K562 (cell line): ENCODE results near the gene MTERF4. TPM values are rescaled to one million over a fixed set of nuclear protein-coding genes. Genes with fewer than 3 reads are reported as not detected.

ENCODE experiments used
- ARID1B ChIP-seq: fragments of 450-650 bp; IDR thresholded peaks from 2 replicates; pipeline ENCODE4 v1.6.1; 2016; ENCODE audit warnings: antibody characterized with exemption, mild to moderate bottlenecking, inconsistent platforms
- BDP1 ChIP-seq: IDR thresholded peaks from 3 replicates; pipeline ENCODE4 v1.6.1; 2011; ENCODE audit not compliant: insufficient read length, insufficient read depth
- BHLHE40 ChIP-seq: IDR thresholded peaks from 2 replicates; pipeline ENCODE4 v1.6.1; 2011; ENCODE audit warnings: low read length, improper control_type of control experiment
- CCNT2 ChIP-seq: IDR thresholded peaks from 2 replicates; pipeline ENCODE4 v1.6.1; 2011; ENCODE audit warnings: borderline replicate concordance, low read depth, mild to moderate bottlenecking, moderate library complexity, mixed read lengths, low read length; ENCODE audit not compliant: insufficient read length; ENCODE audit errors: extremely low read depth
- CEBPG ChIP-seq, 3 experiments: fragments of 200-800 bp in 1 of 3; sonication (Bioruptor generic) in 1 of 3; sonication (generic) in 1 of 3; formaldehyde crosslinking in 1 of 3; IDR thresholded peaks in 2 of 3; conservative IDR thresholded peaks in 1 of 3; 2 replicates each; pipeline versions ENCODE4 v1.6.1 to v1.8.0; 2016 to 2022; ENCODE audit warnings: missing compliant biosample characterization in 2 of 3, missing genetic modification characterization in 2 of 3, mild to moderate bottlenecking in 1 of 3, missing genetic modification reagents in 1 of 3
- CREM ChIP-seq: IDR thresholded peaks from 2 replicates; pipeline ENCODE4 v1.6.1; 2014; ENCODE audit warnings: antibody characterized with exemption, low read depth
- HNRNPL ChIP-seq: fragments of 200-400 bp; formaldehyde crosslinking; IDR thresholded peaks from 2 replicates; pipeline ENCODE4 v1.6.1; 2017; ENCODE audit warnings: low read depth, mild to moderate bottlenecking, low read length
- IFI16 ChIP-seq: fragments of 250-450 bp; sonication (Bioruptor Pico); IDR thresholded peaks from 2 replicates; pipeline ENCODE4 v2.1.2; 2022; ENCODE audit warnings: mild to moderate bottlenecking, inconsistent platforms
- IRF2 ChIP-seq: sonication (generic); formaldehyde crosslinking; IDR thresholded peaks from 2 replicates; pipeline ENCODE4 v1.8.1; 2022; ENCODE audit warnings: mild to moderate bottlenecking, missing genetic modification reagents
- JUNB ChIP-seq: fragments of 450-650 bp; formaldehyde crosslinking; conservative IDR thresholded peaks from 2 replicates; pipeline ENCODE4 v1.4.0; 2020; ENCODE audit warnings: mild to moderate bottlenecking
- MAFG ChIP-seq: fragments of 450-650 bp; conservative IDR thresholded peaks from 2 replicates; pipeline ENCODE4 v1.6.1; 2016; ENCODE audit warnings: missing genetic modification characterization, missing compliant biosample characterization
- MBD2 ChIP-seq: sonication (generic); IDR thresholded peaks from 2 replicates; pipeline ENCODE4 v1.6.1; 2016; ENCODE audit warnings: low read depth, borderline replicate concordance
- MCM5 ChIP-seq: fragments of 450-650 bp; IDR thresholded peaks from 2 replicates; pipeline ENCODE4 v1.6.1; 2016; ENCODE audit warnings: low read depth
- PHTF2 ChIP-seq: fragments of 250-450 bp; sonication (Bioruptor Pico); IDR thresholded peaks from 2 replicates; pipeline ENCODE4 v1.5.0; 2021; ENCODE audit warnings: mild to moderate bottlenecking
- RAD21 ChIP-seq, 2 experiments: fragments of 250-450 bp in 1 of 2; fragments of 450-650 bp in 1 of 2; sonication (Bioruptor Pico) in 1 of 2; formaldehyde crosslinking in 1 of 2; IDR thresholded peaks in 1 of 2; conservative IDR thresholded peaks in 1 of 2; 2 replicates each; pipeline versions ENCODE4 v1.4.0 to v1.8.0; 2020 to 2022; ENCODE audit warnings: mild to moderate bottlenecking in 2 of 2, moderate library complexity in 1 of 2
- RUNX1 ChIP-seq: sonication (generic); IDR thresholded peaks from 2 replicates; pipeline ENCODE4 v1.6.1; 2016; ENCODE audit warnings: antibody characterized with exemption, low read depth
- SMC3 ChIP-seq: conservative IDR thresholded peaks from 2 replicates; pipeline ENCODE4 v1.6.1; 2011; ENCODE audit warnings: low read depth, low read length, improper control_type of control experiment; ENCODE audit not compliant: insufficient read depth
- SOX6 ChIP-seq: fragments of 450-650 bp; IDR thresholded peaks from 2 replicates; pipeline ENCODE4 v1.6.1; 2014; ENCODE audit warnings: mild to moderate bottlenecking
- SP2 ChIP-seq: IDR thresholded peaks from 2 replicates; pipeline ENCODE4 v1.6.1; 2011; ENCODE audit warnings: mild to moderate bottlenecking, low read depth, low read length, moderate library complexity; ENCODE audit not compliant: poor library complexity, severe bottlenecking; ENCODE audit errors: extremely low read depth
- STAT5A ChIP-seq: IDR thresholded peaks from 2 replicates; pipeline ENCODE4 v1.6.1; 2012; ENCODE audit warnings: low read length, inconsistent platforms, borderline replicate concordance
- TFAM ChIP-seq: fragments of 250-450 bp; sonication (Bioruptor Pico); conservative IDR thresholded peaks from 2 replicates; pipeline ENCODE4 v1.5.0; 2021; ENCODE audit warnings: mild to moderate bottlenecking, moderate library complexity
- THAP7 ChIP-seq: fragments of 250-450 bp; sonication (Bioruptor Pico); IDR thresholded peaks from 2 replicates; pipeline ENCODE4 v1.5.0; 2021
- U2AF1 ChIP-seq: fragments of 200-400 bp; formaldehyde crosslinking; optimal IDR thresholded peaks from 2 replicates; pipeline ENCODE3; 2017; ENCODE audit warnings: mild to moderate bottlenecking, low read depth, low read length, moderate library complexity
- XRCC5 ChIP-seq: fragments of 200-400 bp; formaldehyde crosslinking; IDR thresholded peaks from 2 replicates; pipeline ENCODE4 v1.6.1; 2017; ENCODE audit warnings: low read depth, mild to moderate bottlenecking, low read length
- YBX1 ChIP-seq: fragments of 450-650 bp; IDR thresholded peaks from 2 replicates; pipeline ENCODE4 v1.7.1; 2016; ENCODE audit warnings: mild to moderate bottlenecking
- YY1 ChIP-seq, 3 experiments: IDR thresholded peaks; 2 replicates each; pipeline ENCODE4 v1.6.1; 2011; ENCODE audit warnings: low read length in 2 of 3, mild to moderate bottlenecking in 2 of 3, moderate library complexity in 2 of 3, borderline replicate concordance in 1 of 3, control low read depth in 1 of 3, low read depth in 1 of 3; ENCODE audit not compliant: insufficient read depth in 3 of 3, insufficient replicate concordance in 2 of 3, control insufficient read depth in 1 of 3, insufficient read length in 1 of 3; ENCODE audit errors: extremely low read depth in 1 of 3
- ZNF239 ChIP-seq: fragments of 250-450 bp; sonication (Bioruptor Pico); IDR thresholded peaks from 2 replicates; pipeline ENCODE4 v1.4.0; 2020; ENCODE audit warnings: mild to moderate bottlenecking
- ZNF431 ChIP-seq: sonication (generic); formaldehyde crosslinking; IDR thresholded peaks from 2 replicates; pipeline ENCODE4 v1.8.0; 2022; ENCODE audit warnings: mild to moderate bottlenecking, missing genetic modification reagents
- polyA plus RNA-seq, 8 experiments: library from polyadenylated mRNA; depleted of rRNA in 4 of 8; stranded (reverse) in 5 of 8; unstranded in 3 of 8; fragments of >200 nt; fragmentation: Nextera tagmentation in 2 of 8; fragmentation: Illumina TruSeq in 1 of 8; extraction: Ambion mirVana in 2 of 8; extraction: Trizol in 1 of 8; gene quantifications; 2 replicates each; pipeline versions ENCODE4 v1.2.1 to v1.2.3, GENCODE V29; 2011 to 2014; ENCODE audit warnings: inconsistent platforms in 1 of 8, missing spikeins in 1 of 8
- total RNA-seq, 7 experiments: library from RNA; depleted of rRNA in 6 of 7; stranded (reverse); fragments of >200 nt in 6 of 7; fragmentation: Illumina TruSeq in 2 of 7; extraction: Trizol in 2 of 7; gene quantifications; 2 replicates each; pipeline versions ENCODE4 v1.2.1 to v1.2.3, GENCODE V29; 2011 to 2021; ENCODE audit warnings: low replicate concordance in 1 of 7
- TF ChIP-seq, protein P1 (sequence below): fragments of 250-450 bp; sonication (Bioruptor Pico); IDR thresholded peaks from 2 replicates; pipeline ENCODE4 v1.8.0; 2021; ENCODE audit warnings: moderate library complexity, mild to moderate bottlenecking, inconsistent platforms

The MTERF4 gene
- total and polyA plus RNA-seq, 9 of the 15 experiments (the other 6 are each of a cell fraction or from before 2014, with no cell fraction given) = 15.3 to 29.6 (median 21.2) TPM

GRCh38 chr2:241102239-241102803 is at the start of gene MTERF4 (continued):
- TF ChIP-seq XRCC5 = peak; percentile 88
- no peak for TF ChIP-seq ZNF239 (CRISPR knock-in tag)
- no peak for TF ChIP-seq IRF2 (CRISPR knock-in tag)
- peak; percentile 65; the same call in 1 of the 2 replicates for TF ChIP-seq ZNF431 (CRISPR knock-in tag)
- peak; percentile 78 for TF ChIP-seq CCNT2
- TF ChIP-seq SOX6 = peak; percentile 63
- TF ChIP-seq RUNX1 = no peak
- TF ChIP-seq PHTF2 (CRISPR knock-in tag) = no peak
- no peak for TF ChIP-seq HNRNPL
- TF ChIP-seq MBD2 = peak; percentile 75; the same call in 1 of the 2 replicates
- TF ChIP-seq, protein P1, sequence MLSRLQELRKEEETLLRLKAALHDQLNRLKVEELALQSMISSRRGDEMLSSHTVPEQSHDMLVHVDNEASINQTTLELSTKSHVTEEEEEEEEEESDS = no peak
- no peak for TF ChIP-seq TFAM (CRISPR knock-in tag)
- no peak for TF ChIP-seq MCM5
- no peak for TF ChIP-seq RAD21 (CRISPR knock-in tag; conservative IDR thresholded peaks at IDR 0.05 in 1 of 2, IDR thresholded peaks at IDR 0.05 in 1 of 2)
- no peak for TF ChIP-seq CEBPG (CRISPR knock-in tag; IDR thresholded peaks at IDR 0.05)
- no peak for TF ChIP-seq CEBPG (tag; conservative IDR thresholded peaks at IDR 0.05 in 1 of 2, IDR thresholded peaks at IDR 0.05 in 1 of 2)
- no peak for TF ChIP-seq SMC3
- TF ChIP-seq BDP1 = no peak
- peak; percentile 80 for TF ChIP-seq U2AF1
- TF ChIP-seq SP2 = no peak
- TF ChIP-seq JUNB (CRISPR knock-in tag) = no peak
- peak; percentile 28; the same call in 1 of the 2 replicates for TF ChIP-seq BHLHE40
- TF ChIP-seq IFI16 (CRISPR knock-in tag) = no peak
- no peak for TF ChIP-seq STAT5A
- peak; percentile 51 to 92 (median 89) for TF ChIP-seq YY1 (IDR thresholded peaks at IDR 0.05; ENCODE audit: borderline replicate concordance in 1 of 3, control insufficient read depth in 1 of 3, extremely low read depth in 1 of 3, insufficient read depth in 3 of 3, insufficient read length in 1 of 3, insufficient replicate concordance in 2 of 3, low read depth in 1 of 3, low read length in 2 of 3)
- peak; percentile 91 for TF ChIP-seq CREM
- no peak for TF ChIP-seq MAFG (tag)
- TF ChIP-seq THAP7 = no peak
- TF ChIP-seq YBX1 = no peak
- no peak for TF ChIP-seq ARID1B
